ENCODE results near the gene ALB.
"Not testable (repeated sequence)": the region's sequence is repeated elsewhere in the genome, so short reads cannot be mapped to it uniquely, and the experiment has no call there.

The ALB gene

GRCh38 chr4:73387552-73387951, 16.5 kb upstream of the ALB start:
- no peak overlapping the region for H3K27ac ChIP-seq (ENCODE audit: insufficient read depth, low read length, poor library complexity, severe bottlenecking)
- H3K36me3 ChIP-seq (ENCODE audit: control insufficient read depth, insufficient read depth, low read length) = no peaks in the 10 kb centered on the region
- no peaks in the 10 kb centered on the region for H3K9me3 ChIP-seq (ENCODE audit: control insufficient read depth, low read length)
- DNase-seq = no peak
- H3K4me1 ChIP-seq (ENCODE audit: control insufficient read depth, insufficient read depth, low read length, poor library complexity, severe bottlenecking) = no peaks in the 10 kb centered on the region
- H3K27me3 ChIP-seq (replicated peaks; ENCODE audit: control insufficient read depth, insufficient read depth, low read length, poor library complexity, severe bottlenecking) = no peaks in the 10 kb centered on the region
- H3K4me3 ChIP-seq (ENCODE audit: insufficient read depth, low read depth, low read length, poor library complexity, severe bottlenecking) = no peak overlapping the region

- no peaks in the 10 kb centered on the region for H3K36me3 ChIP-seq (ENCODE audit: control insufficient read depth, insufficient read depth, low read length)
- H3K4me1 ChIP-seq (ENCODE audit: control insufficient read depth, insufficient read depth, low read length, poor library complexity, severe bottlenecking) = no peaks in the 10 kb centered on the region
- H3K9me3 ChIP-seq (ENCODE audit: control insufficient read depth, low read length) = no peaks in the 10 kb centered on the region
- DNase-seq = no peak
- no peak overlapping the region for H3K27ac ChIP-seq (ENCODE audit: insufficient read depth, low read length, poor library complexity, severe bottlenecking)
- H3K4me3 ChIP-seq (ENCODE audit: insufficient read depth, low read depth, low read length, poor library complexity, severe bottlenecking) = no peak overlapping the region
- no peaks in the 10 kb centered on the region for H3K27me3 ChIP-seq (replicated peaks; ENCODE audit: control insufficient read depth, insufficient read depth, low read length, poor library complexity, severe bottlenecking)
Observed at GRCh38 chr4:73388887-73389286, 15.2 kb upstream of the ALB start.

- H3K27ac ChIP-seq (ENCODE audit: insufficient read depth, low read length, poor library complexity, severe bottlenecking); DNase-seq; H3K27me3 ChIP-seq (replicated peaks; ENCODE audit: control insufficient read depth, insufficient read depth, low read length, poor library complexity, severe bottlenecking): not testable (repeated sequence)
Observed at GRCh38 chr4:73389663-73390062, 14.4 kb upstream of the ALB start.

GRCh38 chr4:73391774-73392173, 12.3 kb upstream of the ALB start:
- H3K4me3 ChIP-seq (ENCODE audit: insufficient read depth, low read depth, low read length, poor library complexity, severe bottlenecking) = no peak overlapping the region
- H3K27me3 ChIP-seq (replicated peaks; ENCODE audit: control insufficient read depth, insufficient read depth, low read length, poor library complexity, severe bottlenecking) = no peaks in the 10 kb centered on the region
- no peaks in the 10 kb centered on the region for H3K4me1 ChIP-seq (ENCODE audit: control insufficient read depth, insufficient read depth, low read length, poor library complexity, severe bottlenecking)
- no peaks in the 10 kb centered on the region for H3K9me3 ChIP-seq (ENCODE audit: control insufficient read depth, low read length)
- DNase-seq = no peak
- H3K27ac ChIP-seq (ENCODE audit: insufficient read depth, low read length, poor library complexity, severe bottlenecking) = no peak overlapping the region
- no peaks in the 10 kb centered on the region for H3K36me3 ChIP-seq (ENCODE audit: control insufficient read depth, insufficient read depth, low read length)

More at GRCh38 chr4:73389663-73390062, 14.4 kb upstream of the ALB start:
- not testable (repeated sequence) for H3K4me1 ChIP-seq (ENCODE audit: control insufficient read depth, insufficient read depth, low read length, poor library complexity, severe bottlenecking); H3K9me3 ChIP-seq (ENCODE audit: control insufficient read depth, low read length); H3K36me3 ChIP-seq (ENCODE audit: control insufficient read depth, insufficient read depth, low read length); H3K4me3 ChIP-seq (ENCODE audit: insufficient read depth, low read depth, low read length, poor library complexity, severe bottlenecking)

GRCh38 chr4:73392936-73393335, 11.2 kb upstream of the ALB start:
- no peak for DNase-seq
- H3K4me1 ChIP-seq (ENCODE audit: control insufficient read depth, insufficient read depth, low read length, poor library complexity, severe bottlenecking) = no peaks in the 10 kb centered on the region
- H3K9me3 ChIP-seq (ENCODE audit: control insufficient read depth, low read length) = no peaks in the 10 kb centered on the region
- H3K27ac ChIP-seq (ENCODE audit: insufficient read depth, low read length, poor library complexity, severe bottlenecking) = no peak overlapping the region
- no peaks in the 10 kb centered on the region for H3K36me3 ChIP-seq (ENCODE audit: control insufficient read depth, insufficient read depth, low read length)
- H3K27me3 ChIP-seq (replicated peaks; ENCODE audit: control insufficient read depth, insufficient read depth, low read length, poor library complexity, severe bottlenecking) = no peaks in the 10 kb centered on the region
- no peak overlapping the region for H3K4me3 ChIP-seq (ENCODE audit: insufficient read depth, low read depth, low read length, poor library complexity, severe bottlenecking)

GRCh38 chr4:73396304-73396703, 7.8 kb upstream of the ALB start:
- Histone ChIP-seq H3K27ac (ENCODE audit: insufficient read depth, low read length, poor library complexity, severe bottlenecking) (no peak overlapping the region), H3K36me3 (ENCODE audit: control insufficient read depth, insufficient read depth, low read length) (no peaks in the 10 kb centered on the region), H3K4me1 (ENCODE audit: control insufficient read depth, insufficient read depth, low read length, poor library complexity, severe bottlenecking) (no peaks in the 10 kb centered on the region), H3K9me3 (ENCODE audit: control insufficient read depth, low read length) (no peaks in the 10 kb centered on the region), H3K4me3 (ENCODE audit: insufficient read depth, low read depth, low read length, poor library complexity, severe bottlenecking) (no peak overlapping the region), H3K27me3 (replicated peaks; ENCODE audit: control insufficient read depth, insufficient read depth, low read length, poor library complexity, severe bottlenecking) (no peaks in the 10 kb centered on the region)
- no peak for DNase-seq

- no peak for DNase-seq
- Histone ChIP-seq H3K36me3 (ENCODE audit: control insufficient read depth, insufficient read depth, low read length) (no peaks in the 10 kb centered on the region), H3K4me3 (ENCODE audit: insufficient read depth, low read depth, low read length, poor library complexity, severe bottlenecking) (no peak overlapping the region), H3K4me1 (ENCODE audit: control insufficient read depth, insufficient read depth, low read length, poor library complexity, severe bottlenecking) (no peaks in the 10 kb centered on the region), H3K27me3 (replicated peaks; ENCODE audit: control insufficient read depth, insufficient read depth, low read length, poor library complexity, severe bottlenecking) (no peaks in the 10 kb centered on the region), H3K9me3 (ENCODE audit: control insufficient read depth, low read length) (no peaks in the 10 kb centered on the region), H3K27ac (ENCODE audit: insufficient read depth, low read length, poor library complexity, severe bottlenecking) (no peak overlapping the region)
Observed at GRCh38 chr4:73396993-73397972, 6.8 kb upstream of the ALB start.

GRCh38 chr4:73401412-73401811, 2.7 kb upstream of the ALB start:
- no peaks in the 10 kb centered on the region for H3K27me3 ChIP-seq (replicated peaks; ENCODE audit: control insufficient read depth, insufficient read depth, low read length, poor library complexity, severe bottlenecking)
- no peaks in the 10 kb centered on the region for H3K4me1 ChIP-seq (ENCODE audit: control insufficient read depth, insufficient read depth, low read length, poor library complexity, severe bottlenecking)
- no peak for DNase-seq
- H3K4me3 ChIP-seq (ENCODE audit: insufficient read depth, low read depth, low read length, poor library complexity, severe bottlenecking) = no peak overlapping the region
- no peaks in the 10 kb centered on the region for H3K9me3 ChIP-seq (ENCODE audit: control insufficient read depth, low read length)
- no peaks in the 10 kb centered on the region for H3K36me3 ChIP-seq (ENCODE audit: control insufficient read depth, insufficient read depth, low read length)
- no peak overlapping the region for H3K27ac ChIP-seq (ENCODE audit: insufficient read depth, low read length, poor library complexity, severe bottlenecking)

GRCh38 chr4:73404457-73404856, 370 bp downstream of the ALB start:
- Histone ChIP-seq H3K27ac (ENCODE audit: insufficient read depth, low read length, poor library complexity, severe bottlenecking) (no peak overlapping the region), H3K27me3 (replicated peaks; ENCODE audit: control insufficient read depth, insufficient read depth, low read length, poor library complexity, severe bottlenecking) (no peaks in the 10 kb centered on the region), H3K36me3 (ENCODE audit: control insufficient read depth, insufficient read depth, low read length) (no peaks in the 10 kb centered on the region), H3K4me3 (ENCODE audit: insufficient read depth, low read depth, low read length, poor library complexity, severe bottlenecking) (no peak overlapping the region), H3K4me1 (ENCODE audit: control insufficient read depth, insufficient read depth, low read length, poor library complexity, severe bottlenecking) (no peaks in the 10 kb centered on the region), H3K9me3 (ENCODE audit: control insufficient read depth, low read length) (no peaks in the 10 kb centered on the region)
- no peak for DNase-seq

GRCh38 chr4:73405138-73405537, 1.1 kb downstream of the ALB start:
- Histone ChIP-seq H3K4me1 (ENCODE audit: control insufficient read depth, insufficient read depth, low read length, poor library complexity, severe bottlenecking) (no peaks in the 10 kb centered on the region), H3K4me3 (ENCODE audit: insufficient read depth, low read depth, low read length, poor library complexity, severe bottlenecking) (no peak overlapping the region), H3K27me3 (replicated peaks; ENCODE audit: control insufficient read depth, insufficient read depth, low read length, poor library complexity, severe bottlenecking) (no peaks in the 10 kb centered on the region), H3K9me3 (ENCODE audit: control insufficient read depth, low read length) (no peaks in the 10 kb centered on the region), H3K36me3 (ENCODE audit: control insufficient read depth, insufficient read depth, low read length) (no peaks in the 10 kb centered on the region), H3K27ac (ENCODE audit: insufficient read depth, low read length, poor library complexity, severe bottlenecking) (no peak overlapping the region)
- no peak for DNase-seq
